Astrocyte (in vitro differentiated cells and primary cell): Measurements from ENCODE around the gene NCOA7. TPM values are rescaled to one million over a fixed set of nuclear protein-coding genes. Genes with fewer than 3 reads are reported as not detected.
"Not testable (repeated sequence)": the region's sequence is repeated elsewhere in the genome, so short reads cannot be mapped to it uniquely, and the experiment has no call there.

Source experiments
- DNase-seq: peaks from one replicate; pipeline ENCODE4 v3.0.0-alpha.2; 2010; ENCODE audit warnings: low read depth
- FAIRE-seq: peaks from 2 replicates; lab custom pipeline; 2011; peaks lifted over from hg19 to GRCh38; lab: Jason Lieb, UNC
- H2AFZ ChIP-seq: 2 replicates; pipeline ENCODE4 v1.6.0; 2012; ENCODE audit warnings: low read depth, low read length, inconsistent platforms
- H3K27ac ChIP-seq: 2 replicates; pipeline ENCODE4 v1.5.1; 2011; ENCODE audit warnings: low read depth, low read length, inconsistent platforms
- H3K27me3 ChIP-seq: 2 replicates; pipeline ENCODE4 v1.6.0; 2011; ENCODE audit warnings: low read length, inconsistent platforms; ENCODE audit not compliant: insufficient read depth
- H3K36me3 ChIP-seq: 2 replicates; pipeline ENCODE4 v1.5.1; 2011; ENCODE audit warnings: low read length, inconsistent platforms; ENCODE audit not compliant: insufficient read depth
- H3K4me1 ChIP-seq: 2 replicates; pipeline ENCODE4 v1.5.1; 2011; ENCODE audit warnings: low read length, inconsistent platforms; ENCODE audit not compliant: insufficient read depth
- H3K4me2 ChIP-seq: 2 replicates; pipeline ENCODE4 v1.6.0; 2012; ENCODE audit warnings: low read length, inconsistent platforms
- H3K4me3 ChIP-seq: 2 replicates; pipeline ENCODE4 v1.5.1; 2011; ENCODE audit warnings: low read depth, mild to moderate bottlenecking, low read length, inconsistent platforms; ENCODE audit not compliant: insufficient read depth
- H3K79me2 ChIP-seq: 2 replicates; pipeline ENCODE4 v1.6.0; 2012; ENCODE audit warnings: mild to moderate bottlenecking, low read length, inconsistent platforms; ENCODE audit not compliant: insufficient read depth
- H3K9ac ChIP-seq: 2 replicates; pipeline ENCODE4 v1.6.0; 2012; ENCODE audit warnings: mild to moderate bottlenecking, low read length, inconsistent platforms
- H3K9me3 ChIP-seq: 2 replicates; pipeline ENCODE4 v1.5.1; 2012; ENCODE audit warnings: low read depth, mild to moderate bottlenecking, low read length, inconsistent platforms; ENCODE audit not compliant: insufficient read depth
- H4K20me1 ChIP-seq: 2 replicates; pipeline ENCODE4 v1.6.0; 2012; ENCODE audit warnings: low read length, inconsistent platforms; ENCODE audit not compliant: insufficient read depth
- H3K27ac Mint-ChIP-seq: one replicate; pipeline ENCODE4 v1.8.0; 2021; ENCODE audit warnings: mild to moderate bottlenecking, mixed read lengths; ENCODE audit not compliant: unreplicated experiment
- H3K27me3 Mint-ChIP-seq: one replicate; pipeline ENCODE4 v1.8.0; 2021; ENCODE audit warnings: low read depth, mixed read lengths; ENCODE audit not compliant: unreplicated experiment
- H3K36me3 Mint-ChIP-seq: one replicate; pipeline ENCODE4 v1.8.0; 2021; ENCODE audit warnings: low read depth, mixed read lengths; ENCODE audit not compliant: unreplicated experiment
- H3K4me1 Mint-ChIP-seq: one replicate; pipeline ENCODE4 v1.8.0; 2021; ENCODE audit warnings: low read depth, mixed read lengths; ENCODE audit not compliant: unreplicated experiment
- H3K4me3 Mint-ChIP-seq: one replicate; pipeline ENCODE4 v1.8.0; 2021; ENCODE audit warnings: mild to moderate bottlenecking, moderate library complexity, mixed read lengths; ENCODE audit not compliant: unreplicated experiment
- H3K9me3 Mint-ChIP-seq: one replicate; pipeline ENCODE4 v1.8.0; 2021; ENCODE audit warnings: mild to moderate bottlenecking, mixed read lengths; ENCODE audit not compliant: unreplicated experiment
- CTCF ChIP-seq: IDR thresholded peaks from 2 replicates; pipeline ENCODE4 v1.5.1; 2011; ENCODE audit warnings: low read depth, mild to moderate bottlenecking, inconsistent platforms, low read length, moderate library complexity; ENCODE audit not compliant: insufficient read depth
- EZH2 ChIP-seq: IDR thresholded peaks from 2 replicates; pipeline ENCODE4 v1.6.1; 2012; ENCODE audit warnings: mild to moderate bottlenecking, low read length, inconsistent platforms; ENCODE audit not compliant: insufficient read depth
- total RNA-seq: library from RNA; stranded (reverse); gene quantifications from 2 replicates; pipeline ENCODE4 v1.2.1, GENCODE V29; 2021

The NCOA7 gene
- total RNA-seq, 1 donor from 2014 or later, result 26.0 TPM

GRCh38 chr6:125968493-125968892 is 177.7 kb downstream of the NCOA7 start:
- TF ChIP-seq CTCF (no peak), EZH2 (no peak)

GRCh38 chr6:125970760-125971159 is 180.0 kb downstream of the NCOA7 start:
- Mint-ChIP-seq H3K4me1 (no peaks in the 10 kb centered on the region), H3K27ac (no peak overlapping the region), H3K27me3 (no peaks in the 10 kb centered on the region), H3K4me3 (no peak overlapping the region), H3K9me3 (no peaks in the 10 kb centered on the region), H3K36me3 (peaks cover 8% of the 10 kb centered on the region)
- Histone ChIP-seq H3K27me3 (no peaks in the 10 kb centered on the region), H3K27ac (no peak overlapping the region), H3K9ac (no peak overlapping the region), H4K20me1 (no peaks in the 10 kb centered on the region), H3K36me3 (no peaks in the 10 kb centered on the region), H3K4me3 (no peak overlapping the region), H3K4me2 (no peak overlapping the region), H3K9me3 (no peaks in the 10 kb centered on the region), H3K79me2 (no peaks in the 10 kb centered on the region), H3K4me1 (no peaks in the 10 kb centered on the region), H2AFZ (no peak overlapping the region)
- no peak for FAIRE-seq
- DNase-seq, result no peak
- TF ChIP-seq CTCF (no peak), EZH2 (no peak)

More at GRCh38 chr6:125968493-125968892, 177.7 kb downstream of the NCOA7 start:
- no peaks in the 10 kb centered on the region for H3K79me2 ChIP-seq
- Mint-ChIP-seq H3K27ac (no peak overlapping the region), H3K36me3 (peaks cover 8% of the 10 kb centered on the region), H3K27me3 (no peaks in the 10 kb centered on the region), H3K4me1 (no peaks in the 10 kb centered on the region), H3K9me3 (no peaks in the 10 kb centered on the region), H3K4me3 (no peak overlapping the region)
- H2AFZ ChIP-seq, result no peak overlapping the region
- no peak overlapping the region for H3K4me3 ChIP-seq
- H3K9ac ChIP-seq, result no peak overlapping the region
- FAIRE-seq (no peak), DNase-seq (no peak)
- H4K20me1 ChIP-seq, result no peaks in the 10 kb centered on the region
- no peaks in the 10 kb centered on the region for H3K27me3 ChIP-seq
- H3K4me2 ChIP-seq, result no peak overlapping the region
- H3K4me1 ChIP-seq, result no peaks in the 10 kb centered on the region
- H3K9me3 ChIP-seq, result no peaks in the 10 kb centered on the region
- H3K36me3 ChIP-seq, result no peaks in the 10 kb centered on the region
- H3K27ac ChIP-seq, result no peak overlapping the region

- H3K4me2 ChIP-seq, H3K4me3 ChIP-seq, FAIRE-seq, H3K4me1 ChIP-seq, H3K9me3 ChIP-seq, H4K20me1 ChIP-seq, H3K27ac Mint-ChIP-seq, H3K9ac ChIP-seq, DNase-seq, H2AFZ ChIP-seq, H3K27ac ChIP-seq, H3K9me3 Mint-ChIP-seq, H3K27me3 ChIP-seq, H3K4me3 Mint-ChIP-seq, H3K79me2 ChIP-seq, H3K27me3 Mint-ChIP-seq, H3K36me3 ChIP-seq, H3K4me1 Mint-ChIP-seq, H3K36me3 Mint-ChIP-seq: not testable (repeated sequence)
These were observed 181.7 kb downstream of the NCOA7 start for GRCh38 chr6:125972478-125972877.
